WTC11 (cell line): ENCODE results near the gene ARHGEF10L.

Experiments used
- ATF3 ChIP-seq: sonication (generic); formaldehyde crosslinking; conservative IDR thresholded peaks from 2 replicates; pipeline ENCODE4 v1.8.1; 2022; ENCODE audit warnings: mild to moderate bottlenecking, missing genetic modification reagents
- ATF6 ChIP-seq: sonication (generic); formaldehyde crosslinking; IDR thresholded peaks from 2 replicates; pipeline ENCODE4 v1.8.1; 2023; ENCODE audit warnings: mild to moderate bottlenecking, missing genetic modification reagents
- CTCF ChIP-seq: fragments of 200-600 bp; IDR thresholded peaks from 2 replicates; pipeline ENCODE4 v1.8.0; 2022; ENCODE audit warnings: antibody characterized with exemption
- E2F1 ChIP-seq: sonication (generic); formaldehyde crosslinking; IDR thresholded peaks from 2 replicates; pipeline ENCODE4 v1.8.0; 2022; ENCODE audit warnings: mild to moderate bottlenecking, missing genetic modification reagents
- FOXP4 ChIP-seq: sonication (generic); formaldehyde crosslinking; IDR thresholded peaks from 2 replicates; pipeline ENCODE4 v1.8.0; 2022; ENCODE audit warnings: mild to moderate bottlenecking, missing genetic modification reagents
- GABPB1 ChIP-seq: sonication (generic); formaldehyde crosslinking; IDR thresholded peaks from 2 replicates; pipeline ENCODE4 v1.8.1; 2023; ENCODE audit warnings: mild to moderate bottlenecking, missing genetic modification reagents
- HMGXB4 ChIP-seq: sonication (generic); formaldehyde crosslinking; IDR thresholded peaks from 2 replicates; pipeline ENCODE4 v1.8.1; 2023; ENCODE audit warnings: mild to moderate bottlenecking, moderate library complexity, missing genetic modification reagents
- SMAD3 ChIP-seq: sonication (generic); formaldehyde crosslinking; IDR thresholded peaks from 2 replicates; pipeline ENCODE4 v1.8.0; 2022; ENCODE audit warnings: missing genetic modification reagents, mild to moderate bottlenecking, borderline replicate concordance
- TCF7 ChIP-seq: sonication (generic); formaldehyde crosslinking; IDR thresholded peaks from 2 replicates; pipeline ENCODE4 v1.8.0; 2022; ENCODE audit warnings: mild to moderate bottlenecking, low read depth, missing genetic modification reagents, moderate library complexity
- USF2 ChIP-seq: sonication (generic); formaldehyde crosslinking; IDR thresholded peaks from 2 replicates; pipeline ENCODE4 v1.8.1; 2023; ENCODE audit warnings: mild to moderate bottlenecking, missing genetic modification reagents, moderate library complexity
- ZNF317 ChIP-seq: sonication (generic); formaldehyde crosslinking; IDR thresholded peaks from 2 replicates; pipeline ENCODE4 v1.8.1; 2023; ENCODE audit warnings: low read depth, mild to moderate bottlenecking, moderate library complexity, missing genetic modification reagents, borderline replicate concordance
- ZSCAN18 ChIP-seq: fragments of 250-450 bp; sonication (Bioruptor Pico); IDR thresholded peaks from 2 replicates; pipeline ENCODE4 v2.1.2; 2022; ENCODE audit warnings: mild to moderate bottlenecking, moderate library complexity

GRCh38 chr1:17513131-17513530, 26.4 kb upstream of the ARHGEF10L start:
- TF ChIP-seq USF2 (CRISPR knock-in tag) = no peak
- no peak for TF ChIP-seq FOXP4 (CRISPR knock-in tag)
- no peak for TF ChIP-seq ATF6 (CRISPR knock-in tag)
- no peak for TF ChIP-seq CTCF
- TF ChIP-seq SMAD3 (CRISPR knock-in tag) = no peak
- TF ChIP-seq HMGXB4 = no peak
- no peak for TF ChIP-seq ZNF317
- no peak for TF ChIP-seq GABPB1
- TF ChIP-seq ATF3 (CRISPR knock-in tag) = no peak
- TF ChIP-seq E2F1 (CRISPR knock-in tag) = no peak
- no peak for TF ChIP-seq TCF7 (CRISPR knock-in tag)
- TF ChIP-seq ZSCAN18 (CRISPR knock-in tag) = no peak
